OCI-LY1 (cell line): ENCODE results near the gene RFPL3.
"Not testable (repeated sequence)": the region's sequence is repeated elsewhere in the genome, so short reads cannot be mapped to it uniquely, and the experiment has no call there.

ENCODE experiments used
- CTCF ChIP-seq: fragments of 200-600 bp; sonication (generic), shearing (Covaris generic); IDR thresholded peaks from 2 replicates; pipeline ENCODE4 v1.5.1; 2017; ENCODE audit warnings: mild to moderate bottlenecking, antibody characterized with exemption, low read length, moderate library complexity, mixed read lengths
- EZH2 ChIP-seq: fragments of 200-600 bp; sonication (generic), shearing (Covaris generic); IDR thresholded peaks from 2 replicates; pipeline ENCODE4 v1.8.0; 2017; ENCODE audit warnings: borderline replicate concordance, mixed run types, mild to moderate bottlenecking, antibody characterized with exemption, low read length, moderate library complexity, mixed read lengths

- TF ChIP-seq CTCF, EZH2: not testable (repeated sequence)
Observed at GRCh38 chr22:32351875-32352274, 5.8 kb upstream of the RFPL3 start.
